NCI-H128 (cell line): ENCODE measurements around the gene SCRT2.

Experiments
- DNase-seq: peaks from one replicate; lab custom pipeline; 2025; ENCODE audit not compliant: unreplicated experiment; lab: John Stamatoyannopoulos, UW

The SCRT2 gene

DNA sequence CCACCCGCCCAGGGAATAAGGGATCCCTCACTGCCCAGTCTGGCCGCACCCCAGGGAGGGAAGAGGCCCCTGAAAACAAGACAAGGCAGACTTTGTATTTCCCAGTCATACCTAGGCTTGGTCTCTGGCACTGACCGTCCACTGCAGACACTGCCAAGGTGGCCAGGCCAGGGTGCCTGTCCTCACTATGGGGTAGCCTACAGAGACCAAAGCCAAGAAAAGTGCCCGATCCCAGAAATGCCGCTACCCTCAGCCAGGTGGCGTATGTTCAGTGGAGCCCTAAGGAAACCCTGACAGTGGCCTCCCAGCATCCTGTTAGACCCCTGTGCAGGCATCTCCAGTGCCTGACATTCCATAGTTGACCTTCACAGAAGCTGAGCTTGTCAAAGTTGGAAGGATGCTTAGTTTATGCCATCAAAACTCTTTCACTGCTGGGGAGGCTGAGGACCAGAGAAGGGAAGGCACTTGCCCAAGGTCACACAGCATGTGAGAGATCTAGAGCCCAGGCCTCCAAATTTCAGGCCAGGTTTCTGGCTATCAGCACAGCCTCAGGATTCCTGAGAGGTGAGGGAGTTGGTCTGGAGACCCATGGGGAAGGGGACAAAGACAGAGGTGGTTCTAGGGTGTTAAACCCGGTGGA is 2.5 kb downstream of the SCRT2 start:
- no peak for DNase-seq

DNA sequence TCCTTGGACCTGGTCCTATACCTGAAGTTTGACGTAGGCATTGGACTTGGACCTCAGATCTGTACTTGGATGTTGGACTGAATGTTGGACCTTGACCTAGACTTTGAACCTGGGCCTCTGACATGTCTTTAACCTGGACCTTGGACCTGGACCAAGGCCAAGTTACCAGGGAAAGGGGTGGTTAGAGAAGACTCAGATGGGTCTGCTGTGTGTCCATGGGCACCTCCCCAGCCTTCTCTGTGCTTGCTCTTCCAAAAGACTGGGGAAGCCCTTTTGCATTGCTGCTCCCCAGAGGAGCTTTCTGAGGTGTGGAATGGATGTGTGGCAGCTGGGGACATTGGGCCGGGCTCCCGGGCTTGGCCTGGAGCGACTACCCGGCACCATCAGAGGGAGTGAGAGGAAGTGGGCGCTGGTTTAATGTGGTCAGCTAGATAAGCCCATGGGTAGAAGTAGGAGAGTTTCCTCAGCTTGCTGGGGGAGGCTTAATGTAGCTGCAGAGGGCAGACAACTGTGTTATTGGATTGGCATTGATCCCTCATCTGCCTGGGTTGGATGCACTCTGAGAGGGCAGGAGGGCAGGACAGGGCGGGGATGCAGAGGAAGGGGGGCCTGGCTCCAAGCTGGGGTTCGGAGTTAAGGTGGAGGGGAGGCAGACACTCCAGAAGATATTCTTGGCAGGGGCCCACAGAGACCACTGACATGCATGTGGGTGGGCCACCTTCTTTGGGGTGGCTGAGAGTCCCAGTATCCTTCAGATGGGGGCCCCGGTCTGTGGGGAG is 4.2 kb downstream of the SCRT2 start:
- no peak for DNase-seq

DNA sequence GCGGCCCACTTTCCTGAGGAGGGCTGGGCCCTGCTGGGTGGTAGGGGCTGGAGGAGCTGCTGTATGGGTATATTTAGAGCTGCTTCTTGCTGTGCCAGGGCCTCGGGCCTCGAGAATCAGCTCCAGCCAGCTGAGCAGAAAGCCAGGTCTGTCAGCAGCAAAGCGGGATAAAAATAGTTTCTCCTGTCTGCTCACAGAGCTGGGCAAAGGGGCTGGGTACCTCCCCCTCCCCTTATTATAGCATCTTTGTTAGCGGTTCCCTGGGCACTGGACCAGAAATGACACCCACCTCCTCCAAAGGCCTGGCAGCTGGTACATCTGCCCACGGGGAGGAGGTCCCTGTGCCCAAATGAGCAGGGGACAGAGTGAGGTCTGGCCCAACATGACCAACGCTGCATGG is 6.0 kb downstream of the SCRT2 start:
- DNase-seq: no peak

DNA sequence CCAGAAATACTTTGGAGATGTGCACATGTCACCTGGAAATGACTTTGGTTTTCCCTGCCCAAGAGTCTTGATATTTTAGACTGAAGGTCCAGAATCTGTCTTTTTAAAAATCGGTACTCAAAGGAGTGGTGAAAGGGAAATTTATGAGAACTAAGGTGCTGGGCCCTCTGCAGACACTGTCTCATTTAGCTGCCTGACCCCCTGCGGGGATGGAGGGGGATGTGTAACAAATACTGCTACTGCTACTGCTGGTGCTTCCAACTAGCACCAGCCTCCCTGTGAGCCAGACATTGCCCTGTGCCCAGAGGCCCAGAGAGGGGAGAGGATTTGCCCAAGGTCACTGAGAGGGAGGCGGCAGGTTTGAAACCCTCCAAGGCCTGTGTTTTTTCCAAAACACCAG is 7.0 kb downstream of the SCRT2 start:
- no peak for DNase-seq

DNA sequence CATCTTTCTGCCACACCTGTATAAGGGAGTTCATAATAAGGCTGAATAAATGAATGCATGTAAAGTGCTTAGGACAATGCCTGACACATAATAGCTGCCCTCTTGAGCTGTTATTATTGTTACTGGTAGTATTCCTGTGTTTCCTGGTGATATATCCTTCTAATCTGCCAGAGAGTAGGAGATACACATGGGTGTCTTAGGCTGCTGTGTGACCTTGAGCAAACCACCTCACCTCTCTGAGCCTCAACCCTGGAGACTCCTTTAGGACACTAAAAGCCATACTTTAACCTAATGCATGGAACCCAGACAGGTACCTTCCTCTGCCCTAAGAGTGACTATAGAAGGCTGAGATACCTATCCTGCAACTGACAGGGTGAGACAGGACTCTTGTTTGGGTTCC is 7.6 kb downstream of the SCRT2 start:
- no peak for DNase-seq

DNA sequence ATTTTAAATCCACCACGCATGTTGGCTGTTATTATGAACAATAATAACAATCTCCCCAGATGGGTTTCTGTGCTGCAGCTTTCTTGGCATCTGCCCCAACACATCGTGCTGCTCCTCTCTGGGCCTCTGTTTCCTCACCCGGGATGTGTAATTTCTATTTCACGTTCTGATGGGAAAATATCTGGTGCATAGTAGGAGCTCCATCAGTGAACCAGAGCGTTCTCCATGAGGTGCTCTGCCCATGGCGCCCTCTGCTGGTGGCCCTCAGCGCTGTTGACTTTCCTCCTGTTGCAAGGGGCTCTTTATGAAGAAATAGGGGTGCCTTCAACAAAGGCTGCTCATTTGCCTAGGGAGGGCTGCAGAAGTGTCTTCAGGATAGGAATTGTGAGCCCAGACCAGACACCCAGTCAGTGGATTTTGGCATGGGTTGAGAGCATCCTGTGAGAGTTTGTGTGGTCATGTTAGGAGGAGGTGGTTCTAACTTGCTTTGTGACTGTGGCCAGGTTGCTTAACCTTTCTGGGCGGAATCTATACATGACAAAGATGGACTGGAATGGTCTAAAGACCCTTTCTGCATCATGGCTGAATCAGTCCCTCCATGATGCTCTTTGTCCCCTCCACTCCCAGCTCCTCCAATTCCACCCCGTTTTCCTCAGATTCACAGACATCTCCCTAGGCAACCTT is 8.1 kb downstream of the SCRT2 start:
- no peak for DNase-seq

DNA sequence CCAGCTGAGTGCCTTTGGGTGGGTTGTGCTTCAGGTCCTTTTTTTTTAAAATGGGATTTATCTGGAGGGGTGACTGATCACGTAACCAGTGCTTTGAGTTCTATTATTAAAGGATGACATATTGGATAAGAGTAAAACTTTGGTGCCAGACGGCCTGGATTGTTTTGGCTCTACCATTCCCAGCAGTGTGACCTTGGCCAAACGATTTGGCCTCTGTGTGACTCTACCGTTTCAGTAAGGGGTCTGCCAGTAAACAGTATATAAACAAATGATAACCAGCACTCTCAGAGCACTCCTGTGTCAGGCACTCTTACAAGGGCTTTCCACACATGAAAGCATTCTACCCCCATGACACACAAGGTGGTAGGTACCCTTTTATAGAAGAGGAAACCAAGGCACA is 8.7 kb downstream of the SCRT2 start:
- DNase-seq: no peak

DNA sequence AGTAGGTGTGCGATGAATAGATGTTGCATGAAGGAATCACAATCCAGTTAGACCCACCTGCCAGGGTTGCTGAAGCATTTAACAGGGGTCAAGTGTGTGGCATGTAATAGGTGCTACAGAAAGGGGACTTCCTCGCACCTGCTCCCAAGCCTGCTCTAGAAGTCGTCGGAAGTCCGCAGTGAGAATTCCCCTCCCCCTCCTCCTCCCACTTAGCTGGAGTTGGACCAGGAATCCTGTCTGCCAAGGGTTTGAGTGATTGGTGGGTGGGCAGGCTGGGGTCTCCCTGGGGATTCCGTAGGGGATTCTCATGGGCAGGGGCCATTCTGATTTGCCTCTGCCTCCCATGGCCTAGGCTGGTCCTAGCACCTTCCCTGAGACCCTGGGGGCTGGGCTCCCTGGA is 10.3 kb downstream of the SCRT2 start:
- no peak for DNase-seq

DNA sequence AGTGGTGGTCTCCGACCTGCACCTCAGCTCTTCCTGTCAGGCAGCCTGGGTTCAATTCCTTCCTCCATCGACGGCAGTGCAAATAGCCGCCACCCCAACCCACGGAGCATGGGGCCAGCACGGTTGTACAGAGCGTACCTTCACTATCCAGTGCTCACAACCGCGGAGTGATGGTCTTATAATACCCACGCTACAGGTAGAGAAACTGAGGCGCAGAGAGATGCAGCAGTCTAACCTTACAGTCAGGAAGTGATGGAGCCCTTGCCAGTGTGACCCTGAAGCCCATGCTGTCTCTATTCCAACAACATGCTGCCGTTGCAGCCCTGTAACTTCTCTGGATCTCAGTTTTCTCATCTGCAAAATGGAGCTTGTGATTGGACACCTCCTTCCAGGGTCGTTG is 11.0 kb downstream of the SCRT2 start:
- no peak for DNase-seq

DNA sequence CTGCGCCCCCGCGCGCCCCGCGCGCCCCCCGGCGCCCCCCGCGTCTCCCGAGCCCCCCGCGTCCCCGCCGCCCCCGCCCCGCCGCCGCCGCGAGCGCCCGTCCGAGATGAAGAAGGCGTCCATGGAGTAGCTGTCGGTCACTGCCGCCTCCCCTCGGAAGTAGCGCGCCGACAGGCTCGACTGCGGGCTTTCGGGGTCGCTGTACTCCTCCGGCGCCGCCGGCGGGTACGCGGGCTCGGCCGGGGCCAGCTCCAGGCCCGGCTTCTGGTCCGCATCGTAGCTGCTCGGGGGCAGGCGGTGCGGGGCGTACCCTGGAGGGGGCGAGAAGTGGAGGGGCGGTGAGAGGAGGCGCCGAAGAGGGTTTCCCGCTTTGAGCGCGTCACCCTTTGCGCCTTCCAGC is 11.5 kb downstream of the SCRT2 start:
- no peak for DNase-seq

DNA sequence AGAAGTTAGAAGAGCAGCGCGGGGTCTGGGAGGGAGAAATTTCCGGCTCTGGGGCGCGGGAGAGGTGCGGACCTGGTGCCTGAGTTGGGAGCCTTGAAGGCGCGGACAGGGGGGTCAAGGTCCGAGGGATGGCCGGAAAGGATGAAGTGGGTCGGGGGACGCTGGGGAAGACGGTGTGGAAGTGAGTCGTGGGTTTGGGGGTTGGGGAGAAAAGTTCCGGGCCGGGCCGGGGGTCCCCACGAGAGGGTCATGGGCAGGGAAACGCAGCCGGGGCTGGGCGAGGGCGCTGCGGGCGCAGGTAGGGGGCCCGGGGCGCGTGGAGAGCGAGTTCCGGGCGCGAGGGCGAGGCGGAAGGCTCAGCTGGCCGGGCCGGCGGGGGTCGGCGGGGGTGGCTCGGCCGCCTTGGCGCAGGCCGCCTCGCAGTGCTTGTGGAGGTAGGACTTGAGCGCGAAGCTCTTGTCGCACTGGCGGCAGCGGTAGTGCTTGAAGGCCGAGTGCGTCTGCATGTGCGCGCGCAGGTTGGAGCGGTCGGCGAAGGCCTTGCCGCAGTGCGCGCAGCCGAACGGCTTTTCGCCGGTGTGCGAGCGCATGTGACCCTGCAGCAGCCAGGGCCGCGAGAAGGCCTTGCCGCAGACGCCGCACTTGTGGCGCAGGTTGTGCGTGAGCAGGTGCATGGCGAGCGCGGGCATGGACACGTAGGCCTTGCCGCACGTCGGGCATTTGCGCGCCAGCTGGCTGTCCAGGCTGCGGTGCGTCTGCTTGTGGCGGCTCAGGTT is 12.1 kb downstream of the SCRT2 start:
- no peak for DNase-seq

DNA sequence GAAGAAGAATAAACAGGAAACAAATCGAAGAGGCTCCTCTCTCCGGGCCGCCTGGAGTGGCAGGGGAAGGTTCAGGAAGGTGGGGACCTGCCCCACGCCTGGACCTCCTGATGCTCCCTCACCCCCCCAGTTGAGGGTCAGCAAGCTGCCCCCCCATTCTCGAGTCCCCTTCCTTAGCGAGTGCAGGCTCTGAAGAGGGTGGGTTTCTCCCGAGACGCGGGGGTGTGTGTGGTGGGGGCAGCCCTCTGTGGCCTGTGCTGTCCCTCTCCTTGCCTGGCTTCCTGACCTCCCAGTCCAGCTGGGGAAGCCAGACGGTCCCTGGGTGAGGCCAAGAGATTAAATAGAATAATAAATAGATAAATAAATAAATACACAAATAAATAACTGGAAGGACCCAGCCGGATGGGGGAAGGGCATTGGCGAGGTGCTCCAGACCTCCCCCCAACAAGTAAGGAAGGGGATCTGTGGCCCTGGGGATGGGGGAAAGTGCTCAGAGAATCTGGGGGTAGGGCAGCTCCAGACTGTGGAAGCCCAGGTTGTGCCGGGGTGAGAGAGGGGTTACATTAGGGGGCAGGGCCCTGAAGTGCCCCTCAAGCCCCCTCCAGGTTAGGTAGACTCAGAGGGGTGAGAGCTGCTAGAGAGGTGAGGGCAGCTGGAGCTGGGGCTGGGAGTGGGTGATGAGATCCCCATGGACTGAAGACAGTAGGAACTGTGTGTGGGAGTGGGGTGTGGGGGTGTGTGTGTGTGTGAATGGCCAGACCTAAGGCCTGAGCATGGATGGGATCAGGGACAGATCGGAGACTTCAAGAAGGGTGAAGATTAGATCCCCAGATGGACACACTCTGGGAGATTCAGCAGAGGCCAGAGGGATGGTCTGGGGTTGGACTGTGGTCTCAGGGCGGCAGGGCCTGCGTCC is 13.1 kb downstream of the SCRT2 start:
- no peak for DNase-seq

DNA sequence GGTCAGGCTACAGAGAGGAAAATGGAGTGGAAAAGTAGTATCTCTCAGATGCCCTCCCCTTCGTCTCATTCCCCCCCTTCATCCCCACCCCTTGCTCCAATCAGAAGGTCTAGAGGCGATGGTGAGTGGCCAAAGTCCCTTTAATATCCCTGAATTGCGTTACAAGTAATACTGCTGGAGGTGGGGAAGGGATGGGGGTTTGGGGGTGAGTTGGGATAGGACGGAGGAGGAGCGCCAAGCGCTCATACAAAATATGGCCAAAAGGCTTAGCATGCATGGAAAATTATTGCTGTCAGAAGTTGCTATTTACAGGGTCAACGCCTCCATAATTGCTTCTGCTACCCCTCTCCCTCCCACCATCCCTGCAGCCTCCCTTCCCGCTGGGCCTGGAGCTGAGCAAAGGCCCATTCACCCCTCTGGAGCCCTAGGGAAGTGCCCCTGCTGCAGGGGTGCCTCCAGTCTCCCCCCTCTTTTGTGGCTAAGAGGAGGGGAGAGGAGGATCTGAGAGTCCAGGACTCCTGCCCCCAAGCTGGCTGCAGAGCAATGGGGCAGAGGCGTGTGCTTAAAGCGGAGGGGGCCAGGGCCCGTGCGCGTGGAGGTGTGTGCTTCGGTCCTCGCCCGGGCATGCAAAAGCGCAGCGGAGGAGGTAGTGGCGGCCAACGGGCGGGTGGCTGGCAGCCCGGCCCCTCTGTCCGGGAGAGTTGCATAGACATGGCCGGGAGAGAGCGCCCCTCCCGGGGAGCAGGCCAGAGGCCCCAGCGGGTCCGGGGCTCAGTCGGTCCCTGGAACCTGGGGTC is 13.9 kb downstream of the SCRT2 start:
- DNase-seq: no peak

DNA sequence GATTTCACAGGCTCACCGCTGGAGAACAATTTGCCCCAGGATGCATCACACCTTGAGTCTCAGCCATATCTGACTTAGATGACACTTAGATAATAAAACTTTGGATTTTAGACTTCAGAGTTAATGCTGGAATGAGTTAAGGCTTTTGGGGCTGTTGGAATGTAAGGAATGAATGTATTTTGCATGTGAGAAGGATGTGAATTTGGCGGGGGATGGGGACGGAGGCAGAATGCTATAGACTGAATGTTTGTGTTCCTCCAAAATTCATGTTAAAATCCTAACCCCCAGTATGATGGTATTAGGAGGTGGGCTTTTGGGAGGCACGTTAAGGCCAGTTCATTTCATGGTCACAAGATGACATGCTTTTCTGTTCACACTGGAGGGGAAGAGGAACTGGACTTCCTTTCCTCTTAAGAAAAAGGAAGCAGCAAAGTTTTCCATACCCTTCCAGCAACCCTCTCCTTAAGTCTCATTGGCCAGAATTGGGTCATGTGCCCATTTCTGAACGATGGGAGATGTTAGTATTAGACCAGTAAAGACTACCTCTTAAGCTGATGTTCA is 16.8 kb downstream of the SCRT2 start:
- no peak for DNase-seq

DNA sequence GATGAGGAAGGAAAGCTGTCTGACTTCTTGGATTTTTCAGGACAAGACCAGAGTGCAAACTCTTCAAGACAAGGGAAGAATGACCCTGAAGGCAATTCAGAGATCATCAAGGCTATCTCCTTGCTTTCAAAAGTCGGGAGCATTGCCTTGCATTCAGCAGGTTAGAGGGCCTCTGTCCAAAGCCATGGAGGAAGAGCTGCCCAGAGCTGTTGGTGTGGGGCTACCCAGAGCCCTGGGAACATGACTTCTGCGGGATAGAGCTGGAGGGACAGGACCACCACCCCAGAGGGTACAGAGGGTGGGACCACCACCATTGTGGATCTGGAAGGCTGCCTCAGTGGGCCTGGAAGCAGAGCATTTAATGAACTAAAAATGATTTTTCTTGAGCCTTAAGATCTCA is 17.4 kb downstream of the SCRT2 start:
- DNase-seq: no peak

DNA sequence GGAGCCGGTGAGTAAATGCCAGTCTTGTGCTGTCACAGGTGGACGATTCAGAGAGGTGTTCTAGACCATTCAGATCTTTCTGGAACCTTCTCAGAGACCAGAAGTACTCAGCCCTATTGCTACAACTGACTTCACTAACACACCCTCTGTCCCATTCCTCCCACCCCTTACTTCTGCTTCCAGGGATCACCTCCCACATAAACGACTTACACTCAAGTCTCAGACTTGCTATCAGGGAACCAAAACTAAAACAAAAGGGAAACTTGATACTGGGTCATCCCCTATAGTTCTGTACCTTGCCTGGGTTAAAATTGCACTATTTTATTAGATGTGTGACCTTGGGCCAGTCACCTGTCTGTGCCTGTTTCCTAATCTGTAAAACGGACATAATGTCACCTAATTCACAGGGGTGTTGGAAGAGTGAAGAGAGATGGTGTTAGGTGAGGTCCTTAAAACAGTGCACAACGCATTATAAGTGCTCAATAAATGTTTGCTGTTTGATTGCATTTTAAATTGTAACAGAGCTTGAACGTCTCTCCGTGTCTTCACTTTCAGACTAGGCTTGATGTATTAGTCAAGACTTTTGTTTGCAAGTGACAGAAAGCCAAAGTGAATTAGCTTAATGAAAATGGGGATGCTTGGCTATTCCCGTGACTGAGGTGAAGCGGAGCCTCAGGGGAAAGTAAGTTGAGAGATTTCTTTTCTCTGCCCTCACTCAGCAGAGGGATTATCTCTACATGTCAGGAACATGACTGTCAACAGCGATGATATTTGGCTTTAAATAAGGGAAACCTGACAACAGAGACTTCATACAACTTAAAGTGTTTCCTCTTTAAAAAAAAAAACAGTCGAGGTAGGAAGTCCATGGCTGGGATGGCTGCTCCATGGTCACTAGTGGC is 19.6 kb downstream of the SCRT2 start:
- no peak for DNase-seq

DNA sequence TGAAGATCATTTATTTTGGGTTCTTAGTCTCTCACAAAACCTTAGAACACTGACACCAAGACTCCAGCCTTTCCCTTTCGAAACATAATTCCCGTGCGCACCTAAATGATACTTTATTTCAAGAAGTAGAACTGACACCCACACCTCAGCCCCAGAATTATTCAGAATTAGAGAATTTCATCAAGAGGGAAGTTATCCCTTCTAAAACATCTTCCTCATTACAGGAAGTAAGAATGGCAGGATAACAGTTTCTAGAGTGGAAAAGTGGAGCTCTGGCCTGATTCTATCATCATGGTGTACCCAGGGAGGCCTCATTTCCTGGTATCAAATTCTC is 21.2 kb downstream of the SCRT2 start:
- DNase-seq: no peak

DNA sequence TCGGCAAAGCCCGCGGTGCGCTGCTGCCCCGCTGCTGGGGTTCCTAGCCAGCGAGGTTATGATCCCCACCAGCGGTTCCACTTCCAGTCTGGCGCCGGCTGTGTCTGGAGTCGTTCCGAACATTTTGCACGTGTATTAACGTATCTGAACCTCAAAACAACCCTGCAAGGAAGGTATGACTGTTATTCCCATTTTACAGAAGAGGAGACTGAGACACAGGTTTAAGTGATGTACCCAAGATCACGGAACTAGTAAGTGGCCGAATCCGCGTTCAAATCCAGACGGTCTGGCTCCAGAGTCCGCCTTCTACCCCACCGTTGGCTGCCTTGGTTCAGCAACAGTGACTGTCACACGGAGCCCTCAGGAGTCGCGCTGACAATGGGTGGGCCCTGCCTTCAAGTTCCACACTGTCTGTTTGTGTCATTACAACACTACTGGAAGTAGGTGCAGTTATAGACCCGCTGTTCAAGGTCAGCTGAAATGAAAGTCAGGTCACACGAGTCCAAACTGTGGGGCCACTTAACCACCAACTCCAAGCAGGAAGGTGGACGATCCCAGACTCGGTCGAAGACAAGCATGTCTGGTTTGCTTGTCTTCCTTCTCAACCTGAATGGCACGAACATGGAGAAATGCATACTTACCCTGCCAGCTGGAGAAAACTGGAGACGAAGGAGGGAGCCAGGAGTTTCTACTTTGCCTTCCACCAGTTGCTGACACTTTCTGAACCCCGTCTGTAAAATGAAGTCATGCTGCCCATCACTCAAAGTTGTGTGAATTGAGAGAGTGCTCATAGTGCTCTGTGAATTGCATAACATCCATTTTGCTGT is 21.8 kb downstream of the SCRT2 start:
- DNase-seq: no peak
